ENCODE results near the gene CD244.
"Not testable (repeated sequence)": the region's sequence is repeated elsewhere in the genome, so short reads cannot be mapped to it uniquely, and the experiment has no call there.

Gene CD244

GRCh38 chr1:160883581-160884513, 21.2 kb upstream of the CD244 start:
- Histone ChIP-seq H2BK5ac (ENCODE audit: low read depth, low read length, poor library complexity, severe bottlenecking) (no peak overlapping the region), H3K18ac (ENCODE audit: low read depth in 1 of 2, low read length in 2 of 2) (no peak overlapping the region), H3K23ac (ENCODE audit: low read length in 2 of 2) (no peak overlapping the region), H3K27ac (ENCODE audit: low read length, poor library complexity, severe bottlenecking) (no peak overlapping the region), H3K9me3 (ENCODE audit: control insufficient read depth, low read length) (no peaks in the 10 kb centered on the region), H2BK15ac (ENCODE audit: low read depth, poor library complexity, severe bottlenecking) (no peak overlapping the region), H3K14ac (ENCODE audit: low read length in 2 of 2) (no peak overlapping the region), H3K4me3 (ENCODE audit: insufficient read depth in 1 of 2, low read depth in 1 of 2, low read length in 2 of 2) (no peak overlapping the region), H3K36me3 (ENCODE audit: control insufficient read depth in 1 of 2, insufficient read depth in 2 of 2, low read depth in 1 of 2, low read length in 2 of 2) (no peaks in the 10 kb centered on the region), H3K27me3 (ENCODE audit: control insufficient read depth in 1 of 2, insufficient read depth in 1 of 2, low read length in 2 of 2) (no peaks in the 10 kb centered on the region), H3K4me1 (ENCODE audit: control insufficient read depth, insufficient read depth, low read depth, low read length) (no peaks in the 10 kb centered on the region), H2BK12ac (ENCODE audit: low read length in 2 of 2) (no peak overlapping the region), H3K4me2 (ENCODE audit: low read length, poor library complexity, severe bottlenecking) (no peak overlapping the region), H2BK120ac (ENCODE audit: low read depth, low read length) (no peak overlapping the region), H4K8ac (ENCODE audit: low read length) (no peak overlapping the region), H3K79me1 (replicated peaks; ENCODE audit: low read length, poor library complexity, severe bottlenecking) (no peaks in the 10 kb centered on the region), H2AFZ (ENCODE audit: low read depth, low read length) (no peak overlapping the region), H4K91ac (ENCODE audit: low read length) (no peak overlapping the region), H3K9ac (ENCODE audit: low read length) (no peak overlapping the region), H2AK5ac (ENCODE audit: low read length, severe bottlenecking) (no peak overlapping the region), H3K4ac (ENCODE audit: low read depth in 1 of 2, low read length in 2 of 2) (no peak overlapping the region)
- no peak for DNase-seq
- WGBS, result 93% methylated on average over 9 of the region's 13 CpGs

- Histone ChIP-seq H4K91ac (ENCODE audit: low read length) (no peak overlapping the region), H3K4ac (ENCODE audit: low read depth in 1 of 2, low read length in 2 of 2) (no peak overlapping the region), H3K23ac (ENCODE audit: low read length in 2 of 2) (no peak overlapping the region), H3K14ac (ENCODE audit: low read length in 2 of 2) (no peak overlapping the region), H3K4me2 (ENCODE audit: low read length, poor library complexity, severe bottlenecking) (no peak overlapping the region), H3K27me3 (ENCODE audit: control insufficient read depth in 1 of 2, insufficient read depth in 1 of 2, low read length in 2 of 2) (no peaks in the 10 kb centered on the region), H3K27ac (ENCODE audit: low read length, poor library complexity, severe bottlenecking) (no peak overlapping the region), H2BK15ac (ENCODE audit: low read depth, poor library complexity, severe bottlenecking) (no peak overlapping the region), H3K4me3 (ENCODE audit: insufficient read depth in 1 of 2, low read depth in 1 of 2, low read length in 2 of 2) (no peak overlapping the region), H3K79me1 (replicated peaks; ENCODE audit: low read length, poor library complexity, severe bottlenecking) (no peaks in the 10 kb centered on the region), H3K9me3 (ENCODE audit: control insufficient read depth, low read length) (no peaks in the 10 kb centered on the region), H3K4me1 (ENCODE audit: control insufficient read depth, insufficient read depth, low read depth, low read length) (no peaks in the 10 kb centered on the region), H3K18ac (ENCODE audit: low read depth in 1 of 2, low read length in 2 of 2) (no peak overlapping the region), H2AK5ac (ENCODE audit: low read length, severe bottlenecking) (no peak overlapping the region), H4K8ac (ENCODE audit: low read length) (no peak overlapping the region), H2AFZ (ENCODE audit: low read depth, low read length) (no peak overlapping the region), H2BK120ac (ENCODE audit: low read depth, low read length) (no peak overlapping the region), H3K9ac (ENCODE audit: low read length) (no peak overlapping the region), H2BK12ac (ENCODE audit: low read length in 2 of 2) (no peak overlapping the region), H3K36me3 (ENCODE audit: control insufficient read depth in 1 of 2, insufficient read depth in 2 of 2, low read depth in 1 of 2, low read length in 2 of 2) (no peaks in the 10 kb centered on the region), H2BK5ac (ENCODE audit: low read depth, low read length, poor library complexity, severe bottlenecking) (no peak overlapping the region)
- DNase-seq, result no peak
- 82% methylated on average over 1 of the region's 1 CpG for WGBS
Observed at GRCh38 chr1:160882582-160882981, 19.9 kb upstream of the CD244 start.

- H3K14ac ChIP-seq (ENCODE audit: low read length in 2 of 2); H3K27ac ChIP-seq (ENCODE audit: low read length, poor library complexity, severe bottlenecking); H3K23ac ChIP-seq (ENCODE audit: low read length in 2 of 2); H3K36me3 ChIP-seq (ENCODE audit: control insufficient read depth in 1 of 2, insufficient read depth in 2 of 2, low read depth in 1 of 2, low read length in 2 of 2); H2AK5ac ChIP-seq (ENCODE audit: low read length, severe bottlenecking); H3K4ac ChIP-seq (ENCODE audit: low read depth in 1 of 2, low read length in 2 of 2); H2BK120ac ChIP-seq (ENCODE audit: low read depth, low read length); H3K4me1 ChIP-seq (ENCODE audit: control insufficient read depth, insufficient read depth, low read depth, low read length); DNase-seq; H3K4me2 ChIP-seq (ENCODE audit: low read length, poor library complexity, severe bottlenecking); H2BK15ac ChIP-seq (ENCODE audit: low read depth, poor library complexity, severe bottlenecking); H4K8ac ChIP-seq (ENCODE audit: low read length); H3K27me3 ChIP-seq (ENCODE audit: control insufficient read depth in 1 of 2, insufficient read depth in 1 of 2, low read length in 2 of 2); H3K18ac ChIP-seq (ENCODE audit: low read depth in 1 of 2, low read length in 2 of 2); H3K9me3 ChIP-seq (ENCODE audit: control insufficient read depth, low read length); H4K91ac ChIP-seq (ENCODE audit: low read length); H3K4me3 ChIP-seq (ENCODE audit: insufficient read depth in 1 of 2, low read depth in 1 of 2, low read length in 2 of 2); H3K79me1 ChIP-seq (replicated peaks; ENCODE audit: low read length, poor library complexity, severe bottlenecking); H3K9ac ChIP-seq (ENCODE audit: low read length); H2BK12ac ChIP-seq (ENCODE audit: low read length in 2 of 2); H2BK5ac ChIP-seq (ENCODE audit: low read depth, low read length, poor library complexity, severe bottlenecking): not testable (repeated sequence)
- whole genome bisulfite sequencing, result 79% methylated on average over 6 of the region's 7 CpGs
- H2AFZ ChIP-seq (ENCODE audit: low read depth, low read length), result peak overlapping the region; percentile 31
Observed at GRCh38 chr1:160881264-160881663, 18.6 kb upstream of the CD244 start.

- Histone ChIP-seq H2BK15ac (ENCODE audit: low read depth, poor library complexity, severe bottlenecking) (no peak overlapping the region), H4K91ac (ENCODE audit: low read length) (no peak overlapping the region), H3K4me1 (ENCODE audit: control insufficient read depth, insufficient read depth, low read depth, low read length) (no peaks in the 10 kb centered on the region), H2AFZ (ENCODE audit: low read depth, low read length) (no peak overlapping the region), H3K9me3 (ENCODE audit: control insufficient read depth, low read length) (no peaks in the 10 kb centered on the region), H2BK120ac (ENCODE audit: low read depth, low read length) (no peak overlapping the region), H3K36me3 (ENCODE audit: control insufficient read depth in 1 of 2, insufficient read depth in 2 of 2, low read depth in 1 of 2, low read length in 2 of 2) (no peaks in the 10 kb centered on the region), H4K8ac (ENCODE audit: low read length) (no peak overlapping the region), H2BK12ac (ENCODE audit: low read length in 2 of 2) (no peak overlapping the region), H3K14ac (ENCODE audit: low read length in 2 of 2) (no peak overlapping the region), H3K27ac (ENCODE audit: low read length, poor library complexity, severe bottlenecking) (no peak overlapping the region), H2AK5ac (ENCODE audit: low read length, severe bottlenecking) (no peak overlapping the region), H3K18ac (ENCODE audit: low read depth in 1 of 2, low read length in 2 of 2) (no peak overlapping the region), H3K4me2 (ENCODE audit: low read length, poor library complexity, severe bottlenecking) (no peak overlapping the region), H3K23ac (ENCODE audit: low read length in 2 of 2) (no peak overlapping the region), H3K9ac (ENCODE audit: low read length) (no peak overlapping the region), H3K79me1 (replicated peaks; ENCODE audit: low read length, poor library complexity, severe bottlenecking) (no peaks in the 10 kb centered on the region), H3K4ac (ENCODE audit: low read depth in 1 of 2, low read length in 2 of 2) (no peak overlapping the region), H3K4me3 (ENCODE audit: insufficient read depth in 1 of 2, low read depth in 1 of 2, low read length in 2 of 2) (no peak overlapping the region), H2BK5ac (ENCODE audit: low read depth, low read length, poor library complexity, severe bottlenecking) (no peak overlapping the region), H3K27me3 (ENCODE audit: control insufficient read depth in 1 of 2, insufficient read depth in 1 of 2, low read length in 2 of 2) (no peaks in the 10 kb centered on the region)
- no peak for DNase-seq
- 74% methylated on average over 3 of the region's 3 CpGs for WGBS
Observed at GRCh38 chr1:160880216-160880615, 17.5 kb upstream of the CD244 start.

Measured in mesenchymal stem cell (in vitro differentiated cells and primary cell).